HL-60 (cell line): ENCODE data around the gene ZGPAT.

Experiments
- DNase-seq, 2 experiments: peaks; one replicate each; pipeline ENCODE4 v3.0.0-alpha.2; 2010 to 2020; ENCODE audit warnings: low read depth in 1 of 2, low spot score in 1 of 2
- H3K27ac ChIP-seq: fragments of 250-450 bp; sonication (Bioruptor Pico); replicated peaks from 2 replicates; pipeline ENCODE4 v1.5.1; 2020; ENCODE audit warnings: mild to moderate bottlenecking, moderate library complexity
- H3K27me3 ChIP-seq: fragments of 250-450 bp; sonication (Bioruptor Pico); 2 replicates; pipeline ENCODE4 v1.5.1; 2021; ENCODE audit warnings: mild to moderate bottlenecking, moderate library complexity; ENCODE audit not compliant: insufficient read depth, poor library complexity, severe bottlenecking
- H3K4me3 ChIP-seq: replicated peaks from 2 replicates; pipeline ENCODE4 v1.5.1; 2011; ENCODE audit warnings: mild to moderate bottlenecking, control low read depth, low read length; ENCODE audit not compliant: insufficient read depth
- CTCF ChIP-seq: IDR thresholded peaks from one replicate; pipeline ENCODE4 v1.5.1; 2011; ENCODE audit warnings: low read length, control low read depth, inconsistent platforms; ENCODE audit not compliant: insufficient read depth
- GABPA ChIP-seq: IDR thresholded peaks from 2 replicates; pipeline ENCODE4 v1.6.1; 2012; ENCODE audit warnings: low read depth
- POLR2AphosphoS5 ChIP-seq: IDR thresholded peaks from 2 replicates; pipeline ENCODE4 v1.6.1; 2012; ENCODE audit warnings: low read depth
- REST ChIP-seq: IDR thresholded peaks from 2 replicates; pipeline ENCODE4 v1.6.1; 2012; ENCODE audit warnings: low read depth; ENCODE audit not compliant: insufficient replicate concordance
- SPI1 ChIP-seq: IDR thresholded peaks from 2 replicates; pipeline ENCODE4 v1.6.1; 2012; ENCODE audit warnings: low read depth, mild to moderate bottlenecking, borderline replicate concordance

ZGPAT gene

GRCh38 chr20:63680427-63680826, 27.4 kb upstream of the ZGPAT start:
- Histone ChIP-seq H3K4me3 (no peak overlapping the region), H3K27ac (no peak overlapping the region), H3K27me3 (no peaks in the 10 kb centered on the region)
- TF ChIP-seq POLR2AphosphoS5 = no peak
- TF ChIP-seq GABPA = no peak
- TF ChIP-seq CTCF = no peak
- no peak for TF ChIP-seq SPI1
- no peak for TF ChIP-seq REST
- no peak for DNase-seq

- TF ChIP-seq POLR2AphosphoS5 (no peak), GABPA (no peak), CTCF (no peak), SPI1 (no peak), REST (no peak)
- DNase-seq = no peak
- no peak overlapping the region for H3K27ac ChIP-seq
Observed at GRCh38 chr20:63680857-63681608, 26.8 kb upstream of the ZGPAT start.

GRCh38 chr20:63681609-63682142, 26.2 kb upstream of the ZGPAT start:
- H3K4me3 ChIP-seq = no peak overlapping the region
- TF ChIP-seq GABPA (no peak), SPI1 (no peak), POLR2AphosphoS5 (no peak), CTCF (no peak), REST (no peak)
- no peak overlapping the region for H3K27ac ChIP-seq
- no peak for DNase-seq
- H3K27me3 ChIP-seq = no peaks in the 10 kb centered on the region

More at GRCh38 chr20:63680857-63681608, 26.8 kb upstream of the ZGPAT start:
- H3K27me3 ChIP-seq = no peaks in the 10 kb centered on the region
- H3K4me3 ChIP-seq = no peak overlapping the region
